ENCODE results near the gene KIAA1549. TPM values are rescaled to one million over a fixed set of nuclear protein-coding genes. Genes with fewer than 3 reads are reported as not detected.

Gene KIAA1549
- total RNA-seq, 1 donor = 3.3 TPM

GRCh38 chr7:138918176-138918575 is 63.0 kb downstream of the KIAA1549 start:
- H3K27ac ChIP-seq (ENCODE audit: low read depth, low read length) = no peak overlapping the region
- H3K4me1 ChIP-seq (ENCODE audit: insufficient read depth, low read length) = peaks cover 13% of the 10 kb centered on the region
- no peaks in the 10 kb centered on the region for H3K9me3 ChIP-seq (ENCODE audit: low read depth, low read length)
- TF ChIP-seq CTCF (IDR thresholded peaks at IDR 0.05; ENCODE audit: extremely low read depth, low read depth, low read length) = no peak
- no peak overlapping the region for H3K4me2 ChIP-seq (ENCODE audit: insufficient read depth, low read length)
- no peak for DNase-seq (ENCODE audit: insufficient read length, low spot score, missing footprints)
- no peaks in the 10 kb centered on the region for H3K27me3 ChIP-seq (ENCODE audit: insufficient read depth, low read length)
- H2AFZ ChIP-seq (ENCODE audit: low read length) = no peak overlapping the region
- no peak overlapping the region for H3K4me3 ChIP-seq (ENCODE audit: insufficient read depth, low read length)
- H3K79me2 ChIP-seq (ENCODE audit: insufficient read depth, low read length) = peaks cover 2% of the 10 kb centered on the region
- no peaks in the 10 kb centered on the region for H3K36me3 ChIP-seq (ENCODE audit: insufficient read depth, low read length)
- peaks cover 3% of the 10 kb centered on the region for H4K20me1 ChIP-seq (ENCODE audit: insufficient read depth, low read length)

GRCh38 chr7:138917771-138918170 is 63.4 kb downstream of the KIAA1549 start:
- no peak overlapping the region for H3K4me2 ChIP-seq (ENCODE audit: insufficient read depth, low read length)
- H3K79me2 ChIP-seq (ENCODE audit: insufficient read depth, low read length) = peaks cover 2% of the 10 kb centered on the region
- H3K9me3 ChIP-seq (ENCODE audit: low read depth, low read length) = no peaks in the 10 kb centered on the region
- no peak overlapping the region for H3K4me3 ChIP-seq (ENCODE audit: insufficient read depth, low read length)
- peaks cover 13% of the 10 kb centered on the region for H3K4me1 ChIP-seq (ENCODE audit: insufficient read depth, low read length)
- no peaks in the 10 kb centered on the region for H3K27me3 ChIP-seq (ENCODE audit: insufficient read depth, low read length)
- no peaks in the 10 kb centered on the region for H3K36me3 ChIP-seq (ENCODE audit: insufficient read depth, low read length)
- no peak overlapping the region for H2AFZ ChIP-seq (ENCODE audit: low read length)
- no peak for DNase-seq (ENCODE audit: insufficient read length, low spot score, missing footprints)
- no peak for TF ChIP-seq CTCF (IDR thresholded peaks at IDR 0.05; ENCODE audit: extremely low read depth, low read depth, low read length)
- H4K20me1 ChIP-seq (ENCODE audit: insufficient read depth, low read length) = peaks cover 3% of the 10 kb centered on the region
- no peak overlapping the region for H3K27ac ChIP-seq (ENCODE audit: low read depth, low read length)

GRCh38 chr7:138916731-138917130 is 64.5 kb downstream of the KIAA1549 start:
- no peak overlapping the region for H3K4me2 ChIP-seq (ENCODE audit: insufficient read depth, low read length)
- peaks cover 3% of the 10 kb centered on the region for H4K20me1 ChIP-seq (ENCODE audit: insufficient read depth, low read length)
- DNase-seq (ENCODE audit: insufficient read length, low spot score, missing footprints) = no peak
- peaks cover 13% of the 10 kb centered on the region for H3K4me1 ChIP-seq (ENCODE audit: insufficient read depth, low read length)
- no peak overlapping the region for H3K4me3 ChIP-seq (ENCODE audit: insufficient read depth, low read length)
- no peaks in the 10 kb centered on the region for H3K9me3 ChIP-seq (ENCODE audit: low read depth, low read length)
- no peak for TF ChIP-seq CTCF (IDR thresholded peaks at IDR 0.05; ENCODE audit: extremely low read depth, low read depth, low read length)
- H2AFZ ChIP-seq (ENCODE audit: low read length) = no peak overlapping the region
- H3K79me2 ChIP-seq (ENCODE audit: insufficient read depth, low read length) = peaks cover 2% of the 10 kb centered on the region
- no peak overlapping the region for H3K27ac ChIP-seq (ENCODE audit: low read depth, low read length)
- no peaks in the 10 kb centered on the region for H3K27me3 ChIP-seq (ENCODE audit: insufficient read depth, low read length)
- no peaks in the 10 kb centered on the region for H3K36me3 ChIP-seq (ENCODE audit: insufficient read depth, low read length)

- no peak overlapping the region for H3K4me3 ChIP-seq (ENCODE audit: insufficient read depth, low read length)
- no peak for TF ChIP-seq CTCF (IDR thresholded peaks at IDR 0.05; ENCODE audit: extremely low read depth, low read depth, low read length)
Observed at GRCh38 chr7:138916275-138916674, 64.9 kb downstream of the KIAA1549 start.

More at GRCh38 chr7:138916275-138916674, 64.9 kb downstream of the KIAA1549 start:
- Histone ChIP-seq H3K27me3 (ENCODE audit: insufficient read depth, low read length) (no peaks in the 10 kb centered on the region), H3K9me3 (ENCODE audit: low read depth, low read length) (no peaks in the 10 kb centered on the region), H3K4me2 (ENCODE audit: insufficient read depth, low read length) (no peak overlapping the region), H3K27ac (ENCODE audit: low read depth, low read length) (no peak overlapping the region), H3K4me1 (ENCODE audit: insufficient read depth, low read length) (peaks cover 13% of the 10 kb centered on the region), H3K36me3 (ENCODE audit: insufficient read depth, low read length) (no peaks in the 10 kb centered on the region), H4K20me1 (ENCODE audit: insufficient read depth, low read length) (peaks cover 3% of the 10 kb centered on the region), H2AFZ (ENCODE audit: low read length) (no peak overlapping the region), H3K79me2 (ENCODE audit: insufficient read depth, low read length) (peaks cover 2% of the 10 kb centered on the region)
- DNase-seq (ENCODE audit: insufficient read length, low spot score, missing footprints) = no peak

Measured in osteoblast (primary cell).